ENCODE measurements around the gene ATP6V0B. TPM values are rescaled to one million over a fixed set of nuclear protein-coding genes. Genes with fewer than 3 reads are reported as not detected.

The ATP6V0B gene
- total and polyA plus RNA-seq, 2 of the 13 experiments (the other 11 are each of a cell fraction or from before 2014, with no cell fraction given) = 157 to 161 TPM

GRCh38 chr1:43946236-43947060 is 28.3 kb upstream of the ATP6V0B start, which contains the start of gene IPO13 (continued):
- TF ChIP-seq ZNF746 (CRISPR knock-in tag; IDR thresholded peaks at IDR 0.05) = no peak; the same call in none of the 2 replicates
- TF ChIP-seq HOXA5 (CRISPR knock-in tag; IDR thresholded peaks at IDR 0.05) = peak; percentile 73; the same call in 1 of the 2 replicates
- TF ChIP-seq MXI1 (IDR thresholded peaks at IDR 0.05; ENCODE audit: borderline replicate concordance, low read depth, low read length) = peak; percentile 98
- TF ChIP-seq ZNF17 (CRISPR knock-in tag; IDR thresholded peaks at IDR 0.05) = no peak
- TF ChIP-seq PLSCR1 (CRISPR knock-in tag; IDR thresholded peaks at IDR 0.05; ENCODE audit: borderline replicate concordance) = peak; percentile 30; the same call in 1 of the 2 replicates
- TF ChIP-seq NR2F2 (IDR thresholded peaks at IDR 0.05; ENCODE audit: borderline replicate concordance, low read depth) = no peak
- no peak; the same call in 1 of the 2 replicates for TF ChIP-seq ZNF549 (CRISPR knock-in tag; IDR thresholded peaks at IDR 0.05)
- TF ChIP-seq ZNF703 (CRISPR knock-in tag; IDR thresholded peaks at IDR 0.05; ENCODE audit: borderline replicate concordance) = peak; percentile 82; the same call in 1 of the 2 replicates
- peak; percentile 98 for TF ChIP-seq ZGPAT (CRISPR knock-in tag; IDR thresholded peaks at IDR 0.05)
- peak; percentile 98 for TF ChIP-seq ZNF430 (CRISPR knock-in tag; IDR thresholded peaks at IDR 0.05)
- 0 out of 2 replicates have a peak, but pooled peaks have one; percentile 15 for TF ChIP-seq PRDM4 (CRISPR knock-in tag; IDR thresholded peaks at IDR 0.05; ENCODE audit: borderline replicate concordance)
- TF ChIP-seq ZNF800 (CRISPR knock-in tag; IDR thresholded peaks at IDR 0.05) = 0 out of 2 replicates have a peak, but pooled peaks have one; percentile 9
- peak; percentile 99 for TF ChIP-seq ZNF143 (CRISPR knock-in tag; IDR thresholded peaks at IDR 0.05)
- TF ChIP-seq ZNF646 (CRISPR knock-in tag; IDR thresholded peaks at IDR 0.05) = peak; percentile 15; the same call in 1 of the 2 replicates
- TF ChIP-seq SP5 (CRISPR knock-in tag; IDR thresholded peaks at IDR 0.05; ENCODE audit: borderline replicate concordance, low read depth) = peak; percentile 43; the same call in 1 of the 2 replicates

Measured in HepG2 (cell line).